CD14-positive monocyte (primary cell): ENCODE measurements around the gene PAM16. TPM values are rescaled to one million over a fixed set of nuclear protein-coding genes. Genes with fewer than 3 reads are reported as not detected.

Experiments
- DNase-seq, 3 donors: peaks; one replicate each; pipeline ENCODE4 v3.0.0-alpha.2; 2011 to 2022
- H2AFZ ChIP-seq: 2 replicates; pipeline ENCODE4 v1.6.0; 2012; ENCODE audit warnings: mild to moderate bottlenecking, low read depth, low read length, inconsistent platforms; ENCODE audit not compliant: insufficient read depth, poor library complexity, severe bottlenecking
- H3K27ac ChIP-seq, 2 donors: 1 replicate in 1 of 2; 2 replicates in 1 of 2; pipeline ENCODE4 v1.5.1; 2012 to 2013; ENCODE audit warnings: low read length in 2 of 2, control low read depth in 1 of 2, inconsistent platforms in 1 of 2, low read depth in 1 of 2, mild to moderate bottlenecking in 1 of 2
- H3K27me3 ChIP-seq, 2 donors: one replicate each; pipeline versions ENCODE4 v1.6.0 to v1.6.1; 2011 to 2013; ENCODE audit warnings: low read length in 2 of 2; ENCODE audit not compliant: control insufficient read depth in 2 of 2, insufficient read depth in 2 of 2
- H3K36me3 ChIP-seq, 2 donors: replicated peaks in 1 of 2; 1 replicate in 1 of 2; 2 replicates in 1 of 2; pipeline versions ENCODE4 v1.5.1 to v1.6.1; 2012 to 2013; ENCODE audit warnings: low read length in 2 of 2, control low read depth in 1 of 2, inconsistent platforms in 1 of 2, mild to moderate bottlenecking in 1 of 2; ENCODE audit not compliant: insufficient read depth in 2 of 2, control insufficient read depth in 1 of 2
- H3K4me1 ChIP-seq, 2 donors: 1 replicate in 1 of 2; 2 replicates in 1 of 2; pipeline versions ENCODE4 v1.5.1 to v1.6.1; 2012 to 2013; ENCODE audit warnings: low read length in 2 of 2, control low read depth in 1 of 2, inconsistent platforms in 1 of 2, mild to moderate bottlenecking in 1 of 2, moderate library complexity in 1 of 2; ENCODE audit not compliant: insufficient read depth in 2 of 2, control insufficient read depth in 1 of 2
- H3K4me2 ChIP-seq: replicated peaks from 2 replicates; pipeline ENCODE3; 2012; ENCODE audit warnings: low read length, moderate library complexity, mild to moderate bottlenecking; ENCODE audit not compliant: poor library complexity, severe bottlenecking; ENCODE audit errors: extremely low read depth
- H3K4me3 ChIP-seq, 3 experiments: fragments of 200-600 bp in 1 of 3; sonication (generic) in 1 of 3; replicated peaks in 1 of 3; 1 replicate in 2 of 3; 2 replicates in 1 of 3; pipeline ENCODE4 v1.5.1; 2011 to 2013; ENCODE audit warnings: low read length in 3 of 3, mild to moderate bottlenecking in 3 of 3, control low read depth in 2 of 3, low read depth in 2 of 3, inconsistent platforms in 1 of 3, moderate library complexity in 1 of 3
- H3K79me2 ChIP-seq: 2 replicates; pipeline ENCODE4 v1.6.0; 2012; ENCODE audit warnings: mild to moderate bottlenecking, control low read depth, inconsistent platforms, low read length, moderate library complexity; ENCODE audit not compliant: insufficient read depth
- H3K9ac ChIP-seq: 2 replicates; pipeline ENCODE4 v1.6.0; 2017; ENCODE audit warnings: low read length, mild to moderate bottlenecking; ENCODE audit not compliant: insufficient read depth, poor library complexity, severe bottlenecking
- H3K9me3 ChIP-seq, 2 donors: replicated peaks in 1 of 2; 1 replicate in 1 of 2; 2 replicates in 1 of 2; pipeline versions ENCODE4 v1.5.1 to v1.6.1; 2012 to 2013; ENCODE audit warnings: low read length in 2 of 2, control low read depth in 1 of 2; ENCODE audit not compliant: control insufficient read depth in 1 of 2, insufficient read depth in 1 of 2
- H4K20me1 ChIP-seq: 2 replicates; pipeline ENCODE4 v1.6.0; 2012; ENCODE audit warnings: mild to moderate bottlenecking, low read length, control low read depth, moderate library complexity; ENCODE audit not compliant: insufficient read depth
- H3K27ac Mint-ChIP-seq, 7 donors: one replicate each; pipeline ENCODE4 v1.8.0; 2020; ENCODE audit warnings: mild to moderate bottlenecking in 7 of 7, mixed read lengths in 7 of 7, moderate library complexity in 6 of 7, inconsistent platforms in 2 of 7
- H3K27me3 Mint-ChIP-seq, 3 donors: one replicate each; pipeline ENCODE4 v1.8.0; 2021 to 2022; ENCODE audit warnings: low read depth in 3 of 3, mild to moderate bottlenecking in 3 of 3, mixed read lengths in 3 of 3, moderate library complexity in 3 of 3, inconsistent platforms in 1 of 3
- H3K36me3 Mint-ChIP-seq, 2 donors: one replicate each; pipeline ENCODE4 v1.8.0; 2020; ENCODE audit warnings: mixed read lengths in 2 of 2, inconsistent platforms in 1 of 2, mild to moderate bottlenecking in 1 of 2
- H3K4me1 Mint-ChIP-seq: one replicate; pipeline ENCODE4 v1.8.0; 2020; ENCODE audit warnings: mild to moderate bottlenecking, mixed read lengths
- H3K4me3 Mint-ChIP-seq, 2 donors: one replicate each; pipeline ENCODE4 v1.8.0; 2020; ENCODE audit warnings: mild to moderate bottlenecking in 2 of 2, mixed read lengths in 2 of 2, moderate library complexity in 1 of 2
- H3K9me3 Mint-ChIP-seq, 7 donors: one replicate each; pipeline ENCODE4 v1.8.0; 2020 to 2022; ENCODE audit warnings: mixed read lengths in 7 of 7, mild to moderate bottlenecking in 6 of 7, moderate library complexity in 6 of 7, inconsistent platforms in 2 of 7
- WGBS: methylation state at CpG from one replicate; pipeline ENCODE4 v1.1.5; 2013; ENCODE audit warnings: missing lambda C conversion rate; ENCODE audit not compliant: insufficient coverage; 5-methylcytosine and 5-hydroxymethylcytosine counted together
- intact Hi-C, 2 donors: fragments of 100-400 bp; cut with micrococcal nuclease; formaldehyde crosslinking; loops; one replicate each; pipeline versions ENCODE4 v1.15.0 to v1.15.1; 2023
- polyA plus RNA-seq, 3 donors: library from polyadenylated mRNA; depleted of rRNA in 1 of 3; unstranded in 2 of 3; stranded (reverse) in 1 of 3; fragments of 300-500 nt in 2 of 3; fragments of >200 nt in 1 of 3; fragmentation: Illumina TruSeq in 2 of 3; gene quantifications; 1 replicate in 2 of 3; 2 replicates in 1 of 3; pipeline ENCODE4 v1.2.3, GENCODE V29; 2012 to 2021
- TF ChIP-seq, protein P1 (sequence below): fragments of 200-600 bp; IDR thresholded peaks from one replicate; pipeline ENCODE4 v1.8.0; 2022; ENCODE audit warnings: antibody characterized with exemption, mild to moderate bottlenecking

The PAM16 gene
- polyA plus RNA-seq, 3 donors = 34.3 to 37.6 (median 34.7) TPM

GRCh38 chr16:4295581-4295980, 55.5 kb downstream of the PAM16 start:
- H3K9ac ChIP-seq = no peak overlapping the region
- peaks cover 27 to 36% (median 34%) of the 10 kb centered on the region in 3 donors for H3K27me3 Mint-ChIP-seq
- H3K27ac Mint-ChIP-seq = no peak overlapping the region

GRCh38 chr16:4293822-4294457, 57.2 kb downstream of the PAM16 start:
- no peak overlapping the region for H3K4me3 ChIP-seq
- peaks cover 2% of the 10 kb centered on the region for H4K20me1 ChIP-seq
- intact Hi-C loops = no loop called here
- peaks cover 5% of the 10 kb centered on the region for H3K4me1 Mint-ChIP-seq
- no peak overlapping the region for H2AFZ ChIP-seq
- peaks cover 0 to 3% of the 10 kb centered on the region in 2 donors for H3K36me3 Mint-ChIP-seq
- DNase-seq = no peak
- H3K36me3 ChIP-seq = no peaks in the 10 kb centered on the region
- H3K27me3 ChIP-seq = peaks cover 0 to 13% of the 10 kb centered on the region in 2 donors
- H3K27ac ChIP-seq = no peak overlapping the region
- no peaks in the 10 kb centered on the region for H3K9me3 ChIP-seq
- H3K4me2 ChIP-seq = no peak overlapping the region
- no peak overlapping the region for H3K27ac Mint-ChIP-seq
- H3K4me3 Mint-ChIP-seq = peak overlapping the region in 1 of 2 donors; percentile 69
- H3K79me2 ChIP-seq = no peaks in the 10 kb centered on the region
- peaks cover 27 to 34% (median 30%) of the 10 kb centered on the region in 3 donors for H3K27me3 Mint-ChIP-seq
- peaks cover under 1 to 2% of the 10 kb centered on the region in 2 donors for H3K4me1 ChIP-seq
- no peak overlapping the region for H3K9ac ChIP-seq
- peaks cover 0 to 2% (median 0%) of the 10 kb centered on the region in 7 donors for H3K9me3 Mint-ChIP-seq
- TF ChIP-seq, protein P1, sequence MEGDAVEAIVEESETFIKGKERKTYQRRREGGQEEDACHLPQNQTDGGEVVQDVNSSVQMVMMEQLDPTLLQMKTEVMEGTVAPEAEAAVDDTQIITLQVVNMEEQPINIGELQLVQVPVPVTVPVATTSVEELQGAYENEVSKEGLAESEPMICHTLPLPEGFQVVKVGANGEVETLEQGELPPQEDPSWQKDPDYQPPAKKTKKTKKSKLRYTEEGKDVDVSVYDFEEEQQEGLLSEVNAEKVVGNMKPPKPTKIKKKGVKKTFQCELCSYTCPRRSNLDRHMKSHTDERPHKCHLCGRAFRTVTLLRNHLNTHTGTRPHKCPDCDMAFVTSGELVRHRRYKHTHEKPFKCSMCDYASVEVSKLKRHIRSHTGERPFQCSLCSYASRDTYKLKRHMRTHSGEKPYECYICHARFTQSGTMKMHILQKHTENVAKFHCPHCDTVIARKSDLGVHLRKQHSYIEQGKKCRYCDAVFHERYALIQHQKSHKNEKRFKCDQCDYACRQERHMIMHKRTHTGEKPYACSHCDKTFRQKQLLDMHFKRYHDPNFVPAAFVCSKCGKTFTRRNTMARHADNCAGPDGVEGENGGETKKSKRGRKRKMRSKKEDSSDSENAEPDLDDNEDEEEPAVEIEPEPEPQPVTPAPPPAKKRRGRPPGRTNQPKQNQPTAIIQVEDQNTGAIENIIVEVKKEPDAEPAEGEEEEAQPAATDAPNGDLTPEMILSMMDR = no peak
- 23% methylated on average over 16 of the region's 20 CpGs for WGBS

More at GRCh38 chr16:4295581-4295980, 55.5 kb downstream of the PAM16 start:
- H3K27me3 ChIP-seq = peaks cover 0 to 13% of the 10 kb centered on the region in 2 donors
- DNase-seq = no peak
- no peak overlapping the region for H3K27ac ChIP-seq
- H3K4me3 Mint-ChIP-seq = no peak overlapping the region
- H3K4me1 Mint-ChIP-seq = peaks cover 12% of the 10 kb centered on the region
- no peaks in the 10 kb centered on the region for H3K79me2 ChIP-seq
- peaks cover 3 to 11% of the 10 kb centered on the region in 2 donors for H3K4me1 ChIP-seq
- peaks cover 3 to 4% of the 10 kb centered on the region in 2 donors for H3K36me3 Mint-ChIP-seq
- no peak overlapping the region for H3K4me3 ChIP-seq
- TF ChIP-seq, protein P1 = no peak
- peaks cover 3% of the 10 kb centered on the region for H4K20me1 ChIP-seq
- H3K9me3 Mint-ChIP-seq = peaks cover 0 to 2% (median 0%) of the 10 kb centered on the region in 7 donors
- H3K4me2 ChIP-seq = no peak overlapping the region
- 80% methylated on average over 2 of the region's 6 CpGs for WGBS
- no peak overlapping the region for H2AFZ ChIP-seq
- intact Hi-C loops = no loop called here
- no peaks in the 10 kb centered on the region for H3K9me3 ChIP-seq
- no peaks in the 10 kb centered on the region for H3K36me3 ChIP-seq
